ENCODE measurements around the gene SCAMP5.

DNA sequence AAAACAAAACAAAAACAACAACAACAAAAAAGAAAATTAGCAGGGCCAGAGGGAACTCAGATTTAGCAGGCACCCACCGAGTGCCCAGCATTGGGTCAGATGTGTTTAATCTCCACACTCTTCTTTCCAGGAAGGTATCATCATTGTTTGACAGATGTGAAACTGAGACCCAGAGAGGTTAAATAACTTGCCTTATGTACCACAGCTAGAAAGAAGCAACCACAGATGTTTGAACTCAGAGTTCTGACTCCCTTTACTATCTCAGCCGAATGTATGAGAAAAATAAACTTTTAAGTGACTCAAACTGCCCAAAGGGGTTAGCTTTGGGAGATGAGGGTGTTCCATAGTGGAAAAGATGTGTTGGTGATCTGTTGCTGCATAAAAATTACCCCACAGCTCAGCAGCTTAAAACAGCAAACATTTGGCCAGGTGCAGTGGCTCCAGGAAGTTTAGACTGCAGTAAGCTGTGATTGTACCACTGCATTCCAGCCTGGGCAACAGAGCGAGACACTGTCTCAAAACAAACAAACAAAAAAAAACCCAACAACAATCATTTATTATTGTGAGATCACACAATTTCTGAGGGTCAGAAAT is 34.3 kb upstream of the SCAMP5 start:
- TF ChIP-seq, protein P1, sequence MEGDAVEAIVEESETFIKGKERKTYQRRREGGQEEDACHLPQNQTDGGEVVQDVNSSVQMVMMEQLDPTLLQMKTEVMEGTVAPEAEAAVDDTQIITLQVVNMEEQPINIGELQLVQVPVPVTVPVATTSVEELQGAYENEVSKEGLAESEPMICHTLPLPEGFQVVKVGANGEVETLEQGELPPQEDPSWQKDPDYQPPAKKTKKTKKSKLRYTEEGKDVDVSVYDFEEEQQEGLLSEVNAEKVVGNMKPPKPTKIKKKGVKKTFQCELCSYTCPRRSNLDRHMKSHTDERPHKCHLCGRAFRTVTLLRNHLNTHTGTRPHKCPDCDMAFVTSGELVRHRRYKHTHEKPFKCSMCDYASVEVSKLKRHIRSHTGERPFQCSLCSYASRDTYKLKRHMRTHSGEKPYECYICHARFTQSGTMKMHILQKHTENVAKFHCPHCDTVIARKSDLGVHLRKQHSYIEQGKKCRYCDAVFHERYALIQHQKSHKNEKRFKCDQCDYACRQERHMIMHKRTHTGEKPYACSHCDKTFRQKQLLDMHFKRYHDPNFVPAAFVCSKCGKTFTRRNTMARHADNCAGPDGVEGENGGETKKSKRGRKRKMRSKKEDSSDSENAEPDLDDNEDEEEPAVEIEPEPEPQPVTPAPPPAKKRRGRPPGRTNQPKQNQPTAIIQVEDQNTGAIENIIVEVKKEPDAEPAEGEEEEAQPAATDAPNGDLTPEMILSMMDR (IDR thresholded peaks at IDR 0.05), result no peak
- TF ChIP-seq TEAD1 (CRISPR knock-in tag; IDR thresholded peaks at IDR 0.05) (no peak), FOXP1 (CRISPR knock-in tag; IDR thresholded peaks at IDR 0.05; ENCODE audit: borderline replicate concordance) (no peak), ZNF423 (CRISPR knock-in tag; IDR thresholded peaks at IDR 0.05) (no peak), PRRX2 (CRISPR knock-in tag; IDR thresholded peaks at IDR 0.05) (no peak), SP1 (CRISPR knock-in tag; conservative IDR thresholded peaks at IDR 0.05) (no peak), NR3C1 (CRISPR knock-in tag; conservative IDR thresholded peaks at IDR 0.05; ENCODE audit: low read depth) (no peak), NR2C2 (CRISPR knock-in tag; IDR thresholded peaks at IDR 0.05) (no peak)
- TF ChIP-seq, protein P2, sequence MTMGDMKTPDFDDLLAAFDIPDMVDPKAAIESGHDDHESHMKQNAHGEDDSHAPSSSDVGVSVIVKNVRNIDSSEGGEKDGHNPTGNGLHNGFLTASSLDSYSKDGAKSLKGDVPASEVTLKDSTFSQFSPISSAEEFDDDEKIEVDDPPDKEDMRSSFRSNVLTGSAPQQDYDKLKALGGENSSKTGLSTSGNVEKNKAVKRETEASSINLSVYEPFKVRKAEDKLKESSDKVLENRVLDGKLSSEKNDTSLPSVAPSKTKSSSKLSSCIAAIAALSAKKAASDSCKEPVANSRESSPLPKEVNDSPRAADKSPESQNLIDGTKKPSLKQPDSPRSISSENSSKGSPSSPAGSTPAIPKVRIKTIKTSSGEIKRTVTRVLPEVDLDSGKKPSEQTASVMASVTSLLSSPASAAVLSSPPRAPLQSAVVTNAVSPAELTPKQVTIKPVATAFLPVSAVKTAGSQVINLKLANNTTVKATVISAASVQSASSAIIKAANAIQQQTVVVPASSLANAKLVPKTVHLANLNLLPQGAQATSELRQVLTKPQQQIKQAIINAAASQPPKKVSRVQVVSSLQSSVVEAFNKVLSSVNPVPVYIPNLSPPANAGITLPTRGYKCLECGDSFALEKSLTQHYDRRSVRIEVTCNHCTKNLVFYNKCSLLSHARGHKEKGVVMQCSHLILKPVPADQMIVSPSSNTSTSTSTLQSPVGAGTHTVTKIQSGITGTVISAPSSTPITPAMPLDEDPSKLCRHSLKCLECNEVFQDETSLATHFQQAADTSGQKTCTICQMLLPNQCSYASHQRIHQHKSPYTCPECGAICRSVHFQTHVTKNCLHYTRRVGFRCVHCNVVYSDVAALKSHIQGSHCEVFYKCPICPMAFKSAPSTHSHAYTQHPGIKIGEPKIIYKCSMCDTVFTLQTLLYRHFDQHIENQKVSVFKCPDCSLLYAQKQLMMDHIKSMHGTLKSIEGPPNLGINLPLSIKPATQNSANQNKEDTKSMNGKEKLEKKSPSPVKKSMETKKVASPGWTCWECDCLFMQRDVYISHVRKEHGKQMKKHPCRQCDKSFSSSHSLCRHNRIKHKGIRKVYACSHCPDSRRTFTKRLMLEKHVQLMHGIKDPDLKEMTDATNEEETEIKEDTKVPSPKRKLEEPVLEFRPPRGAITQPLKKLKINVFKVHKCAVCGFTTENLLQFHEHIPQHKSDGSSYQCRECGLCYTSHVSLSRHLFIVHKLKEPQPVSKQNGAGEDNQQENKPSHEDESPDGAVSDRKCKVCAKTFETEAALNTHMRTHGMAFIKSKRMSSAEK (CRISPR knock-in tag; IDR thresholded peaks at IDR 0.05; ENCODE audit: borderline replicate concordance), result no peak
- TF ChIP-seq, protein P3, sequence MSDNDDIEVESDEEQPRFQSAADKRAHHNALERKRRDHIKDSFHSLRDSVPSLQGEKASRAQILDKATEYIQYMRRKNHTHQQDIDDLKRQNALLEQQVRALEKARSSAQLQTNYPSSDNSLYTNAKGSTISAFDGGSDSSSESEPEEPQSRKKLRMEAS (CRISPR knock-in tag; IDR thresholded peaks at IDR 0.05), result no peak

Data from WTC11 (cell line).